A549 (cell line): Measurements from ENCODE around the gene TPP2. TPM values are rescaled to one million over a fixed set of nuclear protein-coding genes. Genes with fewer than 3 reads are reported as not detected.

Experiments
- ATAC-seq, 2 experiments: fragments of 200-7000 bp in 1 of 2; fragments of >200 bp in 1 of 2; cut with Nextera tagmentation in 1 of 2; cut with Tn5 transposase in 1 of 2; 3 replicates each; pipeline versions ENCODE4 v1.8.0 to v1.9.1; 2018 to 2020; ENCODE audit warnings: mild to moderate bottlenecking in 1 of 2, moderate library complexity in 1 of 2
- CTCF ChIA-PET: fragments of 300-600 bp; sonication (Branson Sonifier 250); formaldehyde crosslinking; extraction: SDS; loops from one replicate; lab custom pipeline; 2021; ENCODE audit warnings: antibody characterized with exemption, inconsistent platforms; lab: Yijun Ruan, JAX
- POLR2A ChIA-PET: fragments of 350-600 bp; formaldehyde crosslinking; extraction: SDS; loops from one replicate; lab custom pipeline; 2021; ENCODE audit warnings: antibody characterized with exemption, inconsistent platforms; lab: Yijun Ruan, JAX
- DNase-seq, 2 experiments: peaks; one replicate each; pipeline versions ENCODE4 v3.0.0 to v3.0.0-alpha.2; 2011 to 2016; ENCODE audit warnings: low read depth in 1 of 2, low spot score in 1 of 2
- FAIRE-seq: peaks from 2 replicates; lab custom pipeline; 2011; peaks lifted over from hg19 to GRCh38; lab: Jason Lieb, UNC
- H3K27ac ChIP-seq, 2 experiments: fragments of >200 bp; sonication (Bioruptor Twin); formaldehyde crosslinking; 3 replicates each; pipeline ENCODE4 v1.5.1; 2016 to 2017
- H3K4me1 ChIP-seq: fragments of >200 bp; sonication (Bioruptor Twin); formaldehyde crosslinking; 3 replicates; pipeline ENCODE4 v1.6.1; 2016
- H3K4me2 ChIP-seq: fragments of >200 bp; sonication (Bioruptor Twin); formaldehyde crosslinking; 3 replicates; pipeline ENCODE4 v1.6.1; 2016
- H3K4me3 ChIP-seq: fragments of >200 bp; sonication (Bioruptor Twin); formaldehyde crosslinking; 3 replicates; pipeline ENCODE4 v1.5.1; 2016
- H3K9me3 ChIP-seq: fragments of >200 bp; sonication (Bioruptor Twin); formaldehyde crosslinking; 3 replicates; pipeline ENCODE4 v1.6.1; 2016
- CBX2 ChIP-seq: fragments of 200-600 bp; sonication (generic); IDR thresholded peaks from 2 replicates; pipeline ENCODE4 v1.6.1; 2016; ENCODE audit warnings: low read depth, mild to moderate bottlenecking, borderline replicate concordance
- CEBPB ChIP-seq, 2 experiments: fragments of >200 bp in 1 of 2; sonication (Bioruptor Twin) in 1 of 2; formaldehyde crosslinking in 1 of 2; IDR thresholded peaks; 2 replicates each; pipeline ENCODE4 v1.6.1; 2012 to 2016
- CHD4 ChIP-seq: fragments of 200-600 bp; sonication (generic); IDR thresholded peaks from 2 replicates; pipeline ENCODE4 v1.6.1; 2016; ENCODE audit warnings: antibody characterized with exemption, mild to moderate bottlenecking, borderline replicate concordance
- EHF ChIP-seq: fragments of 250-450 bp; sonication (Bioruptor Pico); IDR thresholded peaks from 2 replicates; pipeline ENCODE4 v1.5.0; 2020; ENCODE audit warnings: mild to moderate bottlenecking
- EHMT2 ChIP-seq: fragments of 200-600 bp; sonication (generic); IDR thresholded peaks from 2 replicates; pipeline ENCODE4 v1.6.1; 2016; ENCODE audit warnings: antibody characterized with exemption, low read depth, mild to moderate bottlenecking, moderate library complexity
- FOSL2 ChIP-seq, 2 experiments: fragments of 450-650 bp in 1 of 2; fragments of >200 bp in 1 of 2; sonication (Bioruptor Twin) in 1 of 2; formaldehyde crosslinking; IDR thresholded peaks; 2 replicates each; pipeline versions ENCODE4 v1.5.0 to v1.6.1; 2016 to 2020; ENCODE audit warnings: mild to moderate bottlenecking in 1 of 2, moderate library complexity in 1 of 2
- HOXA7 ChIP-seq: fragments of 250-450 bp; sonication (Bioruptor Pico); IDR thresholded peaks from 2 replicates; pipeline ENCODE4 v1.5.0; 2020; ENCODE audit warnings: mild to moderate bottlenecking, moderate library complexity
- HOXB5 ChIP-seq: fragments of 250-450 bp; sonication (Bioruptor Pico); IDR thresholded peaks from 2 replicates; pipeline ENCODE4 v1.5.0; 2020; ENCODE audit warnings: mild to moderate bottlenecking, moderate library complexity
- JUN ChIP-seq, 2 experiments: fragments of >200 bp; sonication (Bioruptor Twin); formaldehyde crosslinking; IDR thresholded peaks; 2 replicates in 1 of 2; 3 replicates in 1 of 2; pipeline ENCODE4 v1.6.1; 2016 to 2017
- JUNB ChIP-seq: fragments of >200 bp; sonication (Bioruptor Twin); formaldehyde crosslinking; IDR thresholded peaks from 2 replicates; pipeline ENCODE4 v1.6.1; 2016
- KDM5A ChIP-seq: fragments of 200-600 bp; sonication (generic); IDR thresholded peaks from 2 replicates; pipeline ENCODE4 v1.6.1; 2016; ENCODE audit warnings: antibody characterized with exemption, mild to moderate bottlenecking
- MAFK ChIP-seq: fragments of 450-650 bp; IDR thresholded peaks from 2 replicates; pipeline ENCODE4 v1.6.1; 2014; ENCODE audit not compliant: partially characterized antibody
- MAX ChIP-seq: IDR thresholded peaks from 2 replicates; pipeline ENCODE4 v1.6.1; 2012
- MYC ChIP-seq: IDR thresholded peaks from 2 replicates; pipeline ENCODE4 v1.6.1; 2012; ENCODE audit warnings: mild to moderate bottlenecking, inconsistent platforms, low read length, improper control_type of control experiment, borderline replicate concordance
- NFE2L2 ChIP-seq: fragments of 150-350 bp; conservative IDR thresholded peaks from 2 replicates; pipeline ENCODE4 v1.6.1; 2014; ENCODE audit warnings: low read length
- PHF8 ChIP-seq: fragments of 200-600 bp; sonication (generic); IDR thresholded peaks from 2 replicates; pipeline ENCODE4 v1.6.1; 2016; ENCODE audit warnings: low read depth, mild to moderate bottlenecking, antibody characterized with exemption, moderate library complexity, borderline replicate concordance
- POLR2A ChIP-seq: IDR thresholded peaks from 2 replicates; pipeline ENCODE4 v1.6.1; 2012; ENCODE audit warnings: mild to moderate bottlenecking, low read length
- RAD21 ChIP-seq, 2 experiments: fragments of >200 bp in 1 of 2; sonication (Bioruptor Twin) in 1 of 2; formaldehyde crosslinking in 1 of 2; IDR thresholded peaks in 1 of 2; conservative IDR thresholded peaks in 1 of 2; 2 replicates in 1 of 2; 3 replicates in 1 of 2; pipeline ENCODE4 v1.6.1; 2012 to 2018; ENCODE audit warnings: inconsistent platforms in 1 of 2
- SREBF2 ChIP-seq: fragments of 450-650 bp; IDR thresholded peaks from 2 replicates; pipeline ENCODE4 v1.6.1; 2014; ENCODE audit warnings: mild to moderate bottlenecking, moderate library complexity
- TP53 ChIP-seq: fragments of 250-450 bp; sonication (Bioruptor Pico); IDR thresholded peaks from 2 replicates; pipeline ENCODE4 v1.5.0; 2021; ENCODE audit warnings: mild to moderate bottlenecking, moderate library complexity
- ZC3H11A ChIP-seq: fragments of 450-650 bp; IDR thresholded peaks from 2 replicates; pipeline ENCODE4 v1.6.1; 2014; ENCODE audit warnings: antibody characterized with exemption, mild to moderate bottlenecking
- ZSCAN20 ChIP-seq: fragments of 250-450 bp; sonication (Bioruptor Pico); IDR thresholded peaks from 2 replicates; pipeline ENCODE4 v1.8.0; 2022; ENCODE audit warnings: mild to moderate bottlenecking, moderate library complexity
- WGBS: methylation state at CpG from one replicate; pipeline ENCODE4 v1.1.6; 2017; ENCODE audit errors: missing lambda C conversion rate; 5-methylcytosine and 5-hydroxymethylcytosine counted together
- polyA plus RNA-seq, 4 experiments: library from polyadenylated mRNA; depleted of rRNA in 3 of 4; stranded (reverse); fragments of >200 nt; fragmentation: RNase III in 1 of 4; extraction: RNeasy Plus Mini Kit Qiagen cat#74134 plus additional on column Dnase treatment in 1 of 4; gene quantifications; 2 replicates in 3 of 4; 3 replicates in 1 of 4; pipeline ENCODE4 v1.2.3, GENCODE V29; 2011 to 2017
- TF ChIP-seq, protein P1 (sequence below): fragments of 250-450 bp; sonication (Bioruptor Pico); IDR thresholded peaks from 2 replicates; pipeline ENCODE4 v1.5.0; 2020; ENCODE audit warnings: low read depth, mild to moderate bottlenecking, moderate library complexity

Gene TPP2
- polyA plus RNA-seq, 2 of the 4 experiments (the other 2 are of a cell fraction), result 18.6 to 28.4 TPM

GRCh38 chr13:102680133-102680717 is 83.4 kb downstream of the TPP2 start (continued):
- no peak for TF ChIP-seq KDM5A
- TF ChIP-seq, all 56 proteins: peak for 0

- ChIA-PET CTCF (no interaction called here), POLR2A (no interaction called here)
- no peak for FAIRE-seq
- TF ChIP-seq CBX2 (no peak), JUN (IDR thresholded peaks at IDR 0.05) (no peak), MAFK (no peak), POLR2A (no peak), MYC (no peak), EHF (no peak)
- no peak overlapping the region for H3K4me2 ChIP-seq
- H3K4me3 ChIP-seq, result no peak overlapping the region
- DNase-seq, result no peak
- no peaks in the 10 kb centered on the region for H3K4me1 ChIP-seq
- no peaks in the 10 kb centered on the region for H3K9me3 ChIP-seq
- no peak for ATAC-seq
- WGBS, result 81% methylated on average over 5 of the region's 5 CpGs
- H3K27ac ChIP-seq, result no peak overlapping the region
These were observed 84.3 kb downstream of the TPP2 start for GRCh38 chr13:102680842-102681740.

DNA sequence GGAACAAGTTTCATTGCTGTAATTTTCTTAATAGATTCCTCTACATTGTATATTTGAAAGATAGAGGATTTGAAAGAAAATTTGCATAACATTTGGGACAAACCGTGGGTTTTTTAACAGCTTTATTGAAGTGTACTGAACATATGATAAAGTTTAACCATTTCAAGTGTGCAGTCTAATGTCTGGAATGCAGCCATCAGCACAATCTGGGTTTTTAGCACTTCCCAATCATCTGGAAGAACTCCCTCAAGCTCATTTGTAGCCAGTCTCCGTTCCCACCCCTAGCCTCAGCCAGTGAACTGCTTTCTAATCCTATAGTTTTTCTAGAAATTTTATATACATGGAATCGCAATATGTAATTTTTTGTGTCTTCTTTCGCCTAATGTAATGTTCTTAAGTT is 85.4 kb downstream of the TPP2 start:
- Histone ChIP-seq H3K4me2 (no peak overlapping the region), H3K4me3 (no peak overlapping the region), H3K4me1 (no peaks in the 10 kb centered on the region), H3K27ac (no peak overlapping the region), H3K9me3 (no peaks in the 10 kb centered on the region)
- no peak for ATAC-seq
- FAIRE-seq, result no peak
- CTCF ChIA-PET, result no interaction called here
- 69% methylated on average over 4 of the region's 4 CpGs for WGBS
- POLR2A ChIA-PET, result no interaction called here
- no peak for TF ChIP-seq NFE2L2
- TF ChIP-seq JUNB, result no peak
- TF ChIP-seq ZSCAN20 (CRISPR knock-in tag), result no peak
- no peak for TF ChIP-seq MAFK
- TF ChIP-seq SREBF2, result no peak
- no peak for TF ChIP-seq HOXA7 (CRISPR knock-in tag)
- TF ChIP-seq CEBPB (IDR thresholded peaks at IDR 0.05), result no peak
- no peak for TF ChIP-seq MAX
- TF ChIP-seq RAD21 (conservative IDR thresholded peaks at IDR 0.05 in 1 of 2, IDR thresholded peaks at IDR 0.05 in 1 of 2), result no peak
- TF ChIP-seq TP53 (CRISPR knock-in tag), result no peak
- no peak for TF ChIP-seq FOSL2 (IDR thresholded peaks at IDR 0.05)
- no peak for TF ChIP-seq FOSL2 (CRISPR knock-in tag; IDR thresholded peaks at IDR 0.05)
- no peak for TF ChIP-seq HOXB5 (CRISPR knock-in tag)
- TF ChIP-seq EHMT2, result no peak
- no peak for TF ChIP-seq PHF8
- TF ChIP-seq ZC3H11A, result no peak
- no peak for TF ChIP-seq CHD4
- no peak for TF ChIP-seq EHF
- TF ChIP-seq, protein P1, sequence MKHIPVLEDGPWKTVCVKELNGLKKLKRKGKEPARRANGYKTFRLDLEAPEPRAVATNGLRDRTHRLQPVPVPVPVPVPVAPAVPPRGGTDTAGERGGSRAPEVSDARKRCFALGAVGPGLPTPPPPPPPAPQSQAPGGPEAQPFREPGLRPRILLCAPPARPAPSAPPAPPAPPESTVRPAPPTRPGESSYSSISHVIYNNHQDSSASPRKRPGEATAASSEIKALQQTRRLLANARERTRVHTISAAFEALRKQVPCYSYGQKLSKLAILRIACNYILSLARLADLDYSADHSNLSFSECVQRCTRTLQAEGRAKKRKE (CRISPR knock-in tag), result no peak
- DNase-seq, result no peak
